Measurements from ENCODE around the gene KCNS1.

KCNS1 gene

DNA sequence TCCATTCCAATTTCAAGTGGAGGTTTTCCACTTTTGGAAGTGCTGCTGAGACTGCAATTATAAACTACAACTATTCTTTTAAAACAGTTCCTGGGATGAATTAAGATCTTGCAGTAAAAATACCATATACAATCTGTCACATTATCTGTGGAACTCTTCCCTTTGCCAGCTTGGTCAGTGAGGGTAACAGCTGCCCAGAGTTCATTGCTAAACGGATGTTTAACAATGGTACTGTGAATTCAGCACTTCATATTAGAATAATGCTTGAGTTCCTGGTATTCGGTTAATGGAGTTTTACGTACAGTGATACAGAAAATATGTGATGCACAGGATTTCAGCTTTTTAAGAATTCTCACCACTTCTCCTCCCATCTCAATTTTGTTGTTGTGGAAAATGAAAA, 51.5 kb downstream of the KCNS1 start:
- no peak for DNase-seq (ENCODE audit: extremely low read depth, low read depth)
- TF ChIP-seq, protein P1, sequence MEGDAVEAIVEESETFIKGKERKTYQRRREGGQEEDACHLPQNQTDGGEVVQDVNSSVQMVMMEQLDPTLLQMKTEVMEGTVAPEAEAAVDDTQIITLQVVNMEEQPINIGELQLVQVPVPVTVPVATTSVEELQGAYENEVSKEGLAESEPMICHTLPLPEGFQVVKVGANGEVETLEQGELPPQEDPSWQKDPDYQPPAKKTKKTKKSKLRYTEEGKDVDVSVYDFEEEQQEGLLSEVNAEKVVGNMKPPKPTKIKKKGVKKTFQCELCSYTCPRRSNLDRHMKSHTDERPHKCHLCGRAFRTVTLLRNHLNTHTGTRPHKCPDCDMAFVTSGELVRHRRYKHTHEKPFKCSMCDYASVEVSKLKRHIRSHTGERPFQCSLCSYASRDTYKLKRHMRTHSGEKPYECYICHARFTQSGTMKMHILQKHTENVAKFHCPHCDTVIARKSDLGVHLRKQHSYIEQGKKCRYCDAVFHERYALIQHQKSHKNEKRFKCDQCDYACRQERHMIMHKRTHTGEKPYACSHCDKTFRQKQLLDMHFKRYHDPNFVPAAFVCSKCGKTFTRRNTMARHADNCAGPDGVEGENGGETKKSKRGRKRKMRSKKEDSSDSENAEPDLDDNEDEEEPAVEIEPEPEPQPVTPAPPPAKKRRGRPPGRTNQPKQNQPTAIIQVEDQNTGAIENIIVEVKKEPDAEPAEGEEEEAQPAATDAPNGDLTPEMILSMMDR (IDR thresholded peaks at IDR 0.05; ENCODE audit: low read depth, low read length), result no peak

DNA sequence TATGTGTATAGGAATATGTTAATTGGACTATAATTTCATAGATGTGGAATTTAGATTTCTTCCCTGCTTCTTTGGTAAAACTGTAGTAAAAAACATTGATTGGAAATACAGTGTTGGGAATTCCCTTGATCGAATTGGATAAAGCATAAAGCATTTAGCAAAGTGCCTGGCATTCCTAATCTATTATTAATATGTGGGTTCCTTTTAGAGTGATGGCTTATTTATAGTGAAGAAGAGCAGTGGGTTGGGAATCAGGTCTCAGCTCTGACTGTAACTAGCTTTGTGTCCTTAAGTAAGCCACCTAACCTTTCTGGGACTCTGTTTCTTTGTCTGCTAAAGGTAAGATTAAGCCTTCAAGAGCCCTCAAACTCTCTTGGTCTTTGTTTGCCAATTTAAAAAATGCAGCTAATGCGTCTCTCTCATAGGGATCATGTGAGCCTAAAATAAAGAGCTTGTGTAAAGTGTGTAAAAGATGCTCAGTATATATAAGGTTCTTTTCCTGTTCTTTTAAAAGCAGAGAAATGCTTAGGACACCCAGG, 53.3 kb downstream of the KCNS1 start:
- DNase-seq (ENCODE audit: extremely low read depth, low read depth), result no peak
- TF ChIP-seq, protein P1 (IDR thresholded peaks at IDR 0.05; ENCODE audit: low read depth, low read length), result no peak

DNA sequence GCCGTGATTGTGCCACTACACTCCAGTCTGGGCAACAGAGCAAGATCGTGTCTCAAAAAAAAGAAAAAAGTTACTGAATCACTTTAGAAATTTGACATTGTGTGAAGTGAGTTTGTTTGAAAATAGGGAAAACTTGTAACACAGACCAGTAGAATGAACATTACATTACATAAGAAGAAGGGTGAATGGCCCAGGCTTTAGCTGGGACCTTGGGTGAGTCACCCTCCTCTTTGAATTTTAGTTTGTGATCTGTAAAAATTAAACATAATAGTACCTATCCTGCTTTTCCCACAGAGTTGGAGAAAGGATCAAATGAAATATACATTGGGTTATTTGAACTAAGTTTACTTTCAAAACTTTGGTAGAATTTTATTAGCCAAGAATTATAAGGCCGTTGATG, 56.3 kb downstream of the KCNS1 start:
- DNase-seq (ENCODE audit: extremely low read depth, low read depth), result no peak
- TF ChIP-seq, protein P1 (IDR thresholded peaks at IDR 0.05; ENCODE audit: low read depth, low read length), result no peak

DNA sequence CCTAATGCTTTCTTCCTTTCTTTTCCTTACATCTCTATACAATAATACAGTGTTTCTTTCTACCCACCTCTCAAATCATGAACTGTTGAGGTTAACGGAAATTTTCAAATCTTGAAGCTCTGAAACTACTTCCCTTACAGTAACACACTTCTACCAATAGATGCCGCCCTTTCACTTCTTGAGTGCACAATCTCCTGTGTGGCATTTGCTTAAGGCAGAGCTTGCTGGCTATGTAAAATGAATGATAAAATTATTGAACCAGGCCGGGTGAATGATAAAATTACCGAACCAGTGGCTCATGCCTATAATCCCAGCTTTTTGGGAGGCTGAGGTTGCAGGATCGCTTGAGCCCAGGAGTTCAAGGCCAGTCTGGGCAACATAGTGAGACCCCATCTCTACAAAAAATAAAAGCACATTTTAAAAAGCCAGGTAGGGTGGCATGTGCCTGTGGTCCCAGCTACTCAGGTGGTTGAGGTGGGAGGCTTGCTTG, 56.8 kb downstream of the KCNS1 start:
- TF ChIP-seq, protein P1 (IDR thresholded peaks at IDR 0.05; ENCODE audit: low read depth, low read length), result peak; percentile 92
- DNase-seq (ENCODE audit: extremely low read depth, low read depth), result peak; percentile 70

DNA sequence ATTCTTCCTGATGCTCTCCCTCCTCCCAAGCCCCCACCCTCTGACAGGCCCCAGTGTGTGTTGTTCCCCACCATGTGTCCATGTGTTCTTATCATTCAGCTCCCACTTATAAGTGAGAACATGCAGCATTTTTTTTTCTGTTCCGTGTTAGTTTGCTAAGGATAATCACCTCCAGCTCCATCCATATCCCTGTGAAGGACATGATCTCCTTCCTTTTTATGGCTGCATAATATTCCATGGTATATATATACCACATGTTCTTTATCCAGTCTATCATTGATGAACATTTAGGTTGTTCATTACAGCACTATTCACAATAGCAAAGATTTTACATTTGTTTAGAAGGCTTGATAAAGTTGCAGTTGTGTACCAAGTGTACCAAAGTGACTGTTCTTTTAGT, 57.9 kb downstream of the KCNS1 start:
- no peak for DNase-seq (ENCODE audit: extremely low read depth, low read depth)

More for the DNA sequence above, 57.9 kb downstream of the KCNS1 start:
- TF ChIP-seq, protein P1 (IDR thresholded peaks at IDR 0.05; ENCODE audit: low read depth, low read length), result no peak
